ENCODE results near the gene FRMPD4.

FRMPD4 gene

DNA sequence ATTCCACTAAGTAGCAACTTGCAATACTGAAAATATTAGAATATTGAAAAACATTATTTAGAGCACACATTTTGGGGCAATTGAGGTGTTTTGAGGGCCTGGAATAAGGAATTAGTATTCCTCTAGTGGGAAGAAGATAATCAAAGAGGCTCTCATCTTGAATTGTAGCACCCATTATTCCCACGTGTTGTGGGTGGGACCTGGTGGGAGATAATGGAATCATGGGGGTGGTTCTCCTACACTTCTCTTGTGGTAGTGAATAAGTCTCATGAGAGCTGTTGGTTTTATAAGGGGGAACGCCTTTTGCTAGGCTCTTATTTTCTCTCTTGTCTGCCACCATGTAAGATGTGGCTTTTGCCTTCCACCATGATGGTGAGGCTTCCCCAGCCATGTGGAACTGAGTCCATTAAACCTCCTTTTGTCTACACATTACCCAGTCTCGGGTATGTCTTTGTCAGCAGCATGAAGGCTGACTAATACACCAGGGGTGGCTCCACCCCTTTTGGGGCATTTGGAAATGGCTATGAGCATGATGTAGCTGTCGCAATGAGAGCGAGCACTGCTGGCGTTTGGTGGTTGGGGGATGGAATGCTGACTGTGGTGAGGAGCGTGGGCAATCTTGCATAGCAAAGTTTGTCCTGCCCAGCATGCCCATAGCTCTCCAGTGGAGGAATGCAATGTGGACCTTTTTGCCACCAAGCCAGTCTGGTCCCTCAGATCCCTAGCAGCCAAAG lies 308.2 kb downstream of the FRMPD4 start:
- H3K9ac ChIP-seq (ENCODE audit: low read depth, low read length) = no peak overlapping the region
- H3K36me3 ChIP-seq (ENCODE audit: control insufficient read depth, insufficient read depth, low read length) = no peaks in the 10 kb centered on the region
- peaks cover 3% of the 10 kb centered on the region for H3K4me1 ChIP-seq (ENCODE audit: control insufficient read depth, insufficient read depth, low read length)
- H3K27me3 ChIP-seq (ENCODE audit: control insufficient read depth, insufficient read depth, low read length) = no peaks in the 10 kb centered on the region
- no peaks in the 10 kb centered on the region for H3K9me3 ChIP-seq (ENCODE audit: control insufficient read depth, insufficient read depth, low read length)
- no peak overlapping the region for H3K4me3 ChIP-seq (ENCODE audit: low read depth, low read length)

DNA sequence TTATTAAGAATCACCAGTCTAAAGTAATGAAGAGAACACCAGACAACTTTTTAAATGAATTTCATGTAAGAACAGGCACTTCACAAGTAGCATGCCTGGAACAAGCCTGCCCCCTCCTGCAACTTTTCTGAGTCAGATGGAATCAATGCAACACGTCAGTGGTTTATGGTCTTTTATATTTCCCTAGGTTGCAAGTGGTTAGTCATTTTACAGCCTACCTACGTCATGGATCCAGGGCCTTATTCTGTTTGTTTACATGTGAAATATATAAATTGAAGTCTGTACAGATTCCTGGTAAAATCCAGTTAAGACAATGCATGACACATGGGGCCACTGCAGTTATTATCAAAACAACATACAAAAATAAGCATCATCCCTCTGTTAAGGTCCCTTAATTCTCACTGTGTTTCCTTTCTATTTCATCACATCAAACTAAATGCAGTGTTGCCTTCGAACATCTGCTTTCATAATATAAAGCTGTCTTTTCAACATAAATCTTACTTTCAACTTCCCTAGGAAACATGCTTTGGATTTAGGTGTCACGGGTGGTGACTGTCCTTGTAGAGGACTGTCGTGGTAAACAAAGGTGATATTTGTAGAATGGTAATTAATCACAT lies 309.3 kb downstream of the FRMPD4 start:
- no peak overlapping the region for H3K9ac ChIP-seq (ENCODE audit: low read depth, low read length)
- H3K4me3 ChIP-seq (ENCODE audit: low read depth, low read length) = no peak overlapping the region
- H3K4me1 ChIP-seq (ENCODE audit: control insufficient read depth, insufficient read depth, low read length) = no peaks in the 10 kb centered on the region
- H3K9me3 ChIP-seq (ENCODE audit: control insufficient read depth, insufficient read depth, low read length) = no peaks in the 10 kb centered on the region
- no peaks in the 10 kb centered on the region for H3K27me3 ChIP-seq (ENCODE audit: control insufficient read depth, insufficient read depth, low read length)
- H3K36me3 ChIP-seq (ENCODE audit: control insufficient read depth, insufficient read depth, low read length) = no peaks in the 10 kb centered on the region

DNA sequence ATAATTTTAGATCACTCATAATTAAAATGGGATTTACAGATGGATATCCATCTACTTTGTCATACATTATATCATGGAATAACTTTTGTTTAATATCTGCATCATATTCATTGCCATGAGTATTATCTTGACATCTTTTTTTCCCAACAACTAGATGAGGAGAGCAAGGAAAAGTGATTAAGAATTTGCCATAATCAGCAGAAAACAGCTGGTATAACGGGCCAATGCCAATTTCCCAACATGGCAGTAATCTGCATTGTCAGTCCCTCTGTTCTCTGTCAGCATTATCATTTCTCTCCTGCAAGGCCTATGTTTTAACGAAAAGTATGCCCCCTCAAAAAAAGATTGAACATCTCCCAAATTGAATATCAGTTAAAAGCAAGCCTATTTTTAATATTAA lies 314.0 kb downstream of the FRMPD4 start:
- Histone ChIP-seq H3K9me3 (ENCODE audit: control insufficient read depth, insufficient read depth, low read length) (no peaks in the 10 kb centered on the region), H3K9ac (ENCODE audit: low read depth, low read length) (no peak overlapping the region), H3K27me3 (ENCODE audit: control insufficient read depth, insufficient read depth, low read length) (no peaks in the 10 kb centered on the region), H3K4me3 (ENCODE audit: low read depth, low read length) (no peak overlapping the region), H3K4me1 (ENCODE audit: control insufficient read depth, insufficient read depth, low read length) (no peaks in the 10 kb centered on the region), H3K36me3 (ENCODE audit: control insufficient read depth, insufficient read depth, low read length) (no peaks in the 10 kb centered on the region)

DNA sequence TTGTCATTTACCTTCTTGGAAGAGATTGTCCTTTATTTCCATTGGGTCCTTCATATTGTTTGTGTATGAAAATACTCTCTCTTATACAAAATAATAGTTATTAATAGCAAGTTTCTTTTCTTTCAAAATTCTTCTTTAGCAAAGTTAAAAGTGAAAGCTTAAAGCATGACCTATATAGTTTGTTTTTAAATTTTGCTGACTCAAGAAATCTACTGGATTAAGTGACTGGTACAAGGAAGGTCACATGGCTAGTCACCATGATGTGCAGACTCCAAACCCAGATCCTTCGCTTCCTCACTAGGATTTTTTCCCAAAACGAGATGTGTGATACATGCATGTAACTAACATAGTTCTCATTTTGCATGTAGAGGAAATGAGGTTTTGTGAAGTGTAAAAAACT lies 322.7 kb downstream of the FRMPD4 start:
- H3K36me3 ChIP-seq (ENCODE audit: control insufficient read depth, insufficient read depth, low read length) = no peaks in the 10 kb centered on the region
- H3K4me3 ChIP-seq (ENCODE audit: low read depth, low read length) = no peak overlapping the region
- H3K9ac ChIP-seq (ENCODE audit: low read depth, low read length) = no peak overlapping the region
- H3K9me3 ChIP-seq (ENCODE audit: control insufficient read depth, insufficient read depth, low read length) = no peaks in the 10 kb centered on the region
- no peaks in the 10 kb centered on the region for H3K4me1 ChIP-seq (ENCODE audit: control insufficient read depth, insufficient read depth, low read length)
- H3K27me3 ChIP-seq (ENCODE audit: control insufficient read depth, insufficient read depth, low read length) = no peaks in the 10 kb centered on the region

- Histone ChIP-seq H3K9ac (ENCODE audit: low read depth, low read length) (no peak overlapping the region), H3K27me3 (ENCODE audit: control insufficient read depth, insufficient read depth, low read length) (no peaks in the 10 kb centered on the region), H3K4me1 (ENCODE audit: control insufficient read depth, insufficient read depth, low read length) (no peaks in the 10 kb centered on the region), H3K36me3 (ENCODE audit: control insufficient read depth, insufficient read depth, low read length) (no peaks in the 10 kb centered on the region), H3K4me3 (ENCODE audit: low read depth, low read length) (no peak overlapping the region), H3K9me3 (ENCODE audit: control insufficient read depth, insufficient read depth, low read length) (no peaks in the 10 kb centered on the region)
These were observed 324.8 kb downstream of the FRMPD4 start for GRCh38 chrX:12463052-12463451.

- Histone ChIP-seq H3K4me1 (ENCODE audit: control insufficient read depth, insufficient read depth, low read length) (no peaks in the 10 kb centered on the region), H3K36me3 (ENCODE audit: control insufficient read depth, insufficient read depth, low read length) (no peaks in the 10 kb centered on the region), H3K9me3 (ENCODE audit: control insufficient read depth, insufficient read depth, low read length) (no peaks in the 10 kb centered on the region), H3K9ac (ENCODE audit: low read depth, low read length) (no peak overlapping the region), H3K27me3 (ENCODE audit: control insufficient read depth, insufficient read depth, low read length) (no peaks in the 10 kb centered on the region), H3K4me3 (ENCODE audit: low read depth, low read length) (no peak overlapping the region)
These were observed 325.6 kb downstream of the FRMPD4 start for GRCh38 chrX:12463873-12464272.

- Histone ChIP-seq H3K9ac (ENCODE audit: low read depth, low read length) (no peak overlapping the region), H3K36me3 (ENCODE audit: control insufficient read depth, insufficient read depth, low read length) (no peaks in the 10 kb centered on the region), H3K4me3 (ENCODE audit: low read depth, low read length) (no peak overlapping the region), H3K4me1 (ENCODE audit: control insufficient read depth, insufficient read depth, low read length) (no peaks in the 10 kb centered on the region), H3K9me3 (ENCODE audit: control insufficient read depth, insufficient read depth, low read length) (no peaks in the 10 kb centered on the region), H3K27me3 (ENCODE audit: control insufficient read depth, insufficient read depth, low read length) (no peaks in the 10 kb centered on the region)
These were observed 329.0 kb downstream of the FRMPD4 start for GRCh38 chrX:12467321-12467720.

- no peaks in the 10 kb centered on the region for H3K9me3 ChIP-seq (ENCODE audit: control insufficient read depth, insufficient read depth, low read length)
- H3K4me1 ChIP-seq (ENCODE audit: control insufficient read depth, insufficient read depth, low read length) = no peaks in the 10 kb centered on the region
- H3K9ac ChIP-seq (ENCODE audit: low read depth, low read length) = no peak overlapping the region
- no peaks in the 10 kb centered on the region for H3K27me3 ChIP-seq (ENCODE audit: control insufficient read depth, insufficient read depth, low read length)
- H3K4me3 ChIP-seq (ENCODE audit: low read depth, low read length) = no peak overlapping the region
- H3K36me3 ChIP-seq (ENCODE audit: control insufficient read depth, insufficient read depth, low read length) = no peaks in the 10 kb centered on the region
These were observed 331.0 kb downstream of the FRMPD4 start for GRCh38 chrX:12469296-12469695.

DNA sequence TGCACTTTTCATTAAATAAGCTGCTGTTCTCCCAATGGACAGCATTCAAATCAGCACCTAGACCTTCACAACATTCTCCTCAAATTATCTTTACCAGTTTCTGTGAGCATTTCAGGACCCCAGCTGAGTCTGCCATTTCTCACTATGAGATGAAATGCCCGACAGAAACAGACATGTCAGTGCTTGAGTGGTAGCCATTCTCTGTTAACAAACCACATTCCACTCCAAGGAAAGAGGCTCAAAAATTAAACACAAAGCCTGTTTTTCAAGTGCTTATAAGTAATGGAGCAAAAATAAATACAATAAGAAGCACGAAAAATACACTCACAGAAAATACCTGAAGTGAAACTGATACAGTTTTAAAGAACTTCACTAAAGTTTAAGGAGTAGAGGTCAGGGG lies 332.8 kb downstream of the FRMPD4 start:
- H3K27me3 ChIP-seq (ENCODE audit: control insufficient read depth, insufficient read depth, low read length) = no peaks in the 10 kb centered on the region

DNA sequence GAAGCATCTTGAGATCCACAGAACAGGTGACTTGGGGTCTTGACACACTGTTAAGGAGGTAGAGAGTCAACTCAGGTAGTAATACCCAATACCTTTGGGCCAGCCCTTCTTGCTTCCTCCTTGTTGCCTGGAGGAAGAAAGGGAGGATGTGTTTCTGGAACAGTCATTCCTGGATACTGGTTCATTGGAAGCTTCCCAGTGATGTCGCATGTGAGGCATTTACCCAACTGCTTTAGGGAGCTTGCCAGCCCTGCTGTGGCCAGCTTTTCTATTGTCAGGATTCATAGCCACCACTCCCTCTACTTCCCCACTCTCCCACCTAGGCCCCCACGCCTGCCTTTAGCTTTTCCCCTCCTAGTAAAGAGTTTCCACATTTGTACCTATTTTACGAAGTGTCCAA lies 342.7 kb downstream of the FRMPD4 start:
- no peaks in the 10 kb centered on the region for H3K4me1 ChIP-seq (ENCODE audit: control insufficient read depth, insufficient read depth, low read length)
- no peak overlapping the region for H3K4me3 ChIP-seq (ENCODE audit: low read depth, low read length)
- H3K36me3 ChIP-seq (ENCODE audit: control insufficient read depth, insufficient read depth, low read length) = no peaks in the 10 kb centered on the region
- no peak overlapping the region for H3K9ac ChIP-seq (ENCODE audit: low read depth, low read length)
- no peaks in the 10 kb centered on the region for H3K27me3 ChIP-seq (ENCODE audit: control insufficient read depth, insufficient read depth, low read length)
- H3K9me3 ChIP-seq (ENCODE audit: control insufficient read depth, insufficient read depth, low read length) = no peaks in the 10 kb centered on the region

More for the DNA sequence above, 332.8 kb downstream of the FRMPD4 start:
- Histone ChIP-seq H3K36me3 (ENCODE audit: control insufficient read depth, insufficient read depth, low read length) (no peaks in the 10 kb centered on the region), H3K4me3 (ENCODE audit: low read depth, low read length) (no peak overlapping the region), H3K4me1 (ENCODE audit: control insufficient read depth, insufficient read depth, low read length) (no peaks in the 10 kb centered on the region), H3K9ac (ENCODE audit: low read depth, low read length) (no peak overlapping the region), H3K9me3 (ENCODE audit: control insufficient read depth, insufficient read depth, low read length) (no peaks in the 10 kb centered on the region)

DNA sequence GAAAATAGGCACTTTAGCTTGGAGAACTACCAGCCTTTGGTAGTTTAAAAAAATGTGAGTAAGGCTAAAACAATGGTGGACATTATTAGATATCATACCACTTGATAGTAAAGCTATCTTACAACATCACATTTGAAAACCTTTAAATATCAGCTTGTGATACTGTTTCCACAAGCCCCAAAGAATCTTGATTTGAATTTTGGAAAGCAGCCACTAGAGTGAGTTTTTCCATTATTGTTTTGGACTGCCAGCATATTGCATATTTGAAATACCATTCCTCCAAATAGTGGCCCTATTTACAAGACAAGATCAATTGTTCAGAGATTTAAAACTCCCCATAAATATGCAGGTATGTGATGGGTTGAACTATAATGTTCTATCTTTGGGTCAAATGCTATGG lies 349.9 kb downstream of the FRMPD4 start:
- no peaks in the 10 kb centered on the region for H3K27me3 ChIP-seq (ENCODE audit: control insufficient read depth, insufficient read depth, low read length)
- H3K4me1 ChIP-seq (ENCODE audit: control insufficient read depth, insufficient read depth, low read length) = no peaks in the 10 kb centered on the region
- no peaks in the 10 kb centered on the region for H3K9me3 ChIP-seq (ENCODE audit: control insufficient read depth, insufficient read depth, low read length)
- H3K4me3 ChIP-seq (ENCODE audit: low read depth, low read length) = no peak overlapping the region
- H3K36me3 ChIP-seq (ENCODE audit: control insufficient read depth, insufficient read depth, low read length) = no peaks in the 10 kb centered on the region
- no peak overlapping the region for H3K9ac ChIP-seq (ENCODE audit: low read depth, low read length)

GRCh38 chrX:12488771-12489170 lies 350.5 kb downstream of the FRMPD4 start:
- Histone ChIP-seq H3K9ac (ENCODE audit: low read depth, low read length) (no peak overlapping the region), H3K4me1 (ENCODE audit: control insufficient read depth, insufficient read depth, low read length) (no peaks in the 10 kb centered on the region), H3K4me3 (ENCODE audit: low read depth, low read length) (no peak overlapping the region), H3K36me3 (ENCODE audit: control insufficient read depth, insufficient read depth, low read length) (no peaks in the 10 kb centered on the region), H3K9me3 (ENCODE audit: control insufficient read depth, insufficient read depth, low read length) (no peaks in the 10 kb centered on the region), H3K27me3 (ENCODE audit: control insufficient read depth, insufficient read depth, low read length) (no peaks in the 10 kb centered on the region)

All from iPS-15b (cell line).